ENCODE results near the gene EDA2R.

The EDA2R gene

GRCh38 chrX:66553973-66554372 is 84.9 kb downstream of the EDA2R start:
- no peak for DNase-seq (ENCODE audit: low read depth)
- no peak overlapping the region for H3K4me3 ChIP-seq (ENCODE audit: low read depth, low read length)
- TF ChIP-seq, protein P1, sequence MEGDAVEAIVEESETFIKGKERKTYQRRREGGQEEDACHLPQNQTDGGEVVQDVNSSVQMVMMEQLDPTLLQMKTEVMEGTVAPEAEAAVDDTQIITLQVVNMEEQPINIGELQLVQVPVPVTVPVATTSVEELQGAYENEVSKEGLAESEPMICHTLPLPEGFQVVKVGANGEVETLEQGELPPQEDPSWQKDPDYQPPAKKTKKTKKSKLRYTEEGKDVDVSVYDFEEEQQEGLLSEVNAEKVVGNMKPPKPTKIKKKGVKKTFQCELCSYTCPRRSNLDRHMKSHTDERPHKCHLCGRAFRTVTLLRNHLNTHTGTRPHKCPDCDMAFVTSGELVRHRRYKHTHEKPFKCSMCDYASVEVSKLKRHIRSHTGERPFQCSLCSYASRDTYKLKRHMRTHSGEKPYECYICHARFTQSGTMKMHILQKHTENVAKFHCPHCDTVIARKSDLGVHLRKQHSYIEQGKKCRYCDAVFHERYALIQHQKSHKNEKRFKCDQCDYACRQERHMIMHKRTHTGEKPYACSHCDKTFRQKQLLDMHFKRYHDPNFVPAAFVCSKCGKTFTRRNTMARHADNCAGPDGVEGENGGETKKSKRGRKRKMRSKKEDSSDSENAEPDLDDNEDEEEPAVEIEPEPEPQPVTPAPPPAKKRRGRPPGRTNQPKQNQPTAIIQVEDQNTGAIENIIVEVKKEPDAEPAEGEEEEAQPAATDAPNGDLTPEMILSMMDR (IDR thresholded peaks at IDR 0.05; ENCODE audit: low read depth, low read length, missing control alignments): no peak

GRCh38 chrX:66547847-66548369 is 91.0 kb downstream of the EDA2R start:
- no peak for DNase-seq (ENCODE audit: low read depth)
- TF ChIP-seq, protein P1 (IDR thresholded peaks at IDR 0.05; ENCODE audit: low read depth, low read length, missing control alignments): no peak
- no peak overlapping the region for H3K4me3 ChIP-seq (ENCODE audit: low read depth, low read length)

Measured in GM12864 (cell line).